IMR-90 (cell line): ENCODE results near the gene COL4A1. TPM values are rescaled to one million over a fixed set of nuclear protein-coding genes. Genes with fewer than 3 reads are reported as not detected.

Source experiments
- ATAC-seq: fragments of 200-7000 bp; cut with Tn5 transposase; 2 replicates; pipeline ENCODE4 v1.9.1; 2020; ENCODE audit warnings: low read depth, mild to moderate bottlenecking, moderate library complexity
- BruUV-seq: library from RNA; stranded (reverse); fragments of 400-500 nt; replicated peaks from 2 replicates; lab custom pipeline; 2021; lab: Mats Ljungman, UMichigan
- CTCF ChIA-PET: fragments of 300-600 bp; formaldehyde crosslinking; extraction: SDS; loops from one replicate; lab custom pipeline; 2021; ENCODE audit warnings: antibody characterized with exemption; lab: Yijun Ruan, JAX
- POLR2A ChIA-PET: fragments of 300-600 bp; sonication (Branson Sonifier 250); formaldehyde crosslinking; loops from one replicate; lab custom pipeline; 2022; ENCODE audit warnings: antibody characterized with exemption; ENCODE audit not compliant: unreplicated experiment; lab: Charles Lee
- DNase-seq: peaks from one replicate; pipeline ENCODE4 v3.0.0; 2013
- H2AFZ ChIP-seq: replicated peaks from 2 replicates; pipeline ENCODE3; 2013; ENCODE audit warnings: low read length, mild to moderate bottlenecking; ENCODE audit not compliant: poor library complexity
- H2AK5ac ChIP-seq: 2 replicates; pipeline ENCODE4 v1.6.1; 2013; ENCODE audit warnings: low read depth, low read length, inconsistent platforms
- H2AK9ac ChIP-seq: replicated peaks from 2 replicates; pipeline ENCODE3; 2013; ENCODE audit warnings: mild to moderate bottlenecking, low read depth, low read length, moderate library complexity; ENCODE audit not compliant: poor library complexity
- H2BK120ac ChIP-seq: 2 replicates; pipeline ENCODE4 v1.6.1; 2013; ENCODE audit warnings: low read depth, low read length, inconsistent platforms
- H2BK15ac ChIP-seq: 3 replicates; pipeline ENCODE4 v1.6.1; 2013; ENCODE audit warnings: low read depth, low read length, inconsistent platforms
- H2BK20ac ChIP-seq: 2 replicates; pipeline ENCODE4 v1.6.1; 2013; ENCODE audit warnings: low read depth, mild to moderate bottlenecking, inconsistent platforms, low read length, moderate library complexity
- H2BK5ac ChIP-seq: 2 replicates; pipeline ENCODE4 v1.6.1; 2013; ENCODE audit warnings: mild to moderate bottlenecking, low read depth, low read length, inconsistent platforms; ENCODE audit not compliant: poor library complexity, severe bottlenecking
- H3K14ac ChIP-seq: replicated peaks from 2 replicates; pipeline ENCODE4 v1.6.1; 2013; ENCODE audit warnings: low read depth, low read length, inconsistent platforms
- H3K18ac ChIP-seq: 2 replicates; pipeline ENCODE4 v1.6.1; 2013; ENCODE audit warnings: low read depth, low read length, control low read depth
- H3K23ac ChIP-seq: 2 replicates; pipeline ENCODE4 v1.6.1; 2013; ENCODE audit warnings: low read depth, low read length, inconsistent platforms
- H3K27ac ChIP-seq: 2 replicates; pipeline ENCODE4 v1.5.1; 2013; ENCODE audit warnings: mild to moderate bottlenecking, control low read depth, low read length; ENCODE audit not compliant: insufficient read depth
- H3K27me3 ChIP-seq: 2 replicates; pipeline ENCODE4 v1.6.1; 2013; ENCODE audit warnings: low read length; ENCODE audit not compliant: control insufficient read depth, insufficient read depth
- H3K36me3 ChIP-seq: 2 replicates; pipeline ENCODE4 v1.6.1; 2013; ENCODE audit warnings: low read length, mixed read lengths; ENCODE audit not compliant: control insufficient read depth, insufficient read depth
- H3K4ac ChIP-seq: 2 replicates; pipeline ENCODE4 v1.6.1; 2013; ENCODE audit warnings: low read depth, low read length, inconsistent platforms
- H3K4me1 ChIP-seq: 2 replicates; pipeline ENCODE4 v1.6.1; 2013; ENCODE audit warnings: low read length, mixed read lengths; ENCODE audit not compliant: control insufficient read depth, insufficient read depth
- H3K4me2 ChIP-seq: 2 replicates; pipeline ENCODE4 v1.6.1; 2013; ENCODE audit warnings: low read depth, mild to moderate bottlenecking, control low read depth, low read length, moderate library complexity
- H3K4me3 ChIP-seq: 2 replicates; pipeline ENCODE4 v1.5.1; 2013; ENCODE audit warnings: low read depth, mild to moderate bottlenecking, control low read depth, low read length, moderate library complexity; ENCODE audit not compliant: insufficient read depth
- H3K56ac ChIP-seq: 2 replicates; pipeline ENCODE4 v1.6.1; 2013; ENCODE audit warnings: low read length, inconsistent platforms; ENCODE audit not compliant: insufficient read depth; ENCODE audit errors: extremely low read depth
- H3K79me1 ChIP-seq, 2 experiments: 2 replicates each; pipeline ENCODE4 v1.6.1; 2013; ENCODE audit warnings: low read length in 2 of 2, inconsistent platforms in 1 of 2, low read depth in 1 of 2
- H3K9ac ChIP-seq: 2 replicates; pipeline ENCODE4 v1.6.1; 2013; ENCODE audit warnings: low read depth, low read length, control low read depth
- H3K9me1 ChIP-seq: 2 replicates; pipeline ENCODE4 v1.6.1; 2013; ENCODE audit warnings: low read length, inconsistent platforms; ENCODE audit not compliant: insufficient read depth
- H3K9me3 ChIP-seq: 2 replicates; pipeline ENCODE4 v1.6.1; 2013; ENCODE audit warnings: low read length; ENCODE audit not compliant: control insufficient read depth, insufficient read depth
- H4K20me1 ChIP-seq: 2 replicates; pipeline ENCODE4 v1.6.1; 2013; ENCODE audit warnings: low read length, inconsistent platforms; ENCODE audit not compliant: insufficient read depth
- H4K5ac ChIP-seq: 2 replicates; pipeline ENCODE4 v1.6.1; 2013; ENCODE audit warnings: mild to moderate bottlenecking, low read depth, low read length, control low read depth
- H4K8ac ChIP-seq, 2 experiments: 2 replicates each; pipeline ENCODE4 v1.6.1; 2013; ENCODE audit warnings: low read depth in 2 of 2, low read length in 2 of 2, control low read depth in 1 of 2, inconsistent platforms in 1 of 2
- H4K91ac ChIP-seq: 2 replicates; pipeline ENCODE4 v1.6.1; 2013; ENCODE audit warnings: low read depth, low read length, inconsistent platforms; ENCODE audit not compliant: insufficient read depth
- BHLHE40 ChIP-seq: fragments of 150-350 bp; IDR thresholded peaks from 2 replicates; pipeline ENCODE4 v1.6.1; 2016; ENCODE audit warnings: mild to moderate bottlenecking, low read depth, low read length
- CEBPB ChIP-seq: IDR thresholded peaks from 2 replicates; pipeline ENCODE4 v1.6.1; 2012; ENCODE audit warnings: low read depth, low read length, improper control_type of control experiment
- CHD1 ChIP-seq: IDR thresholded peaks from 2 replicates; pipeline ENCODE4 v1.6.1; 2012; ENCODE audit warnings: low read depth, low read length, improper control_type of control experiment
- FOS ChIP-seq: fragments of 150-350 bp; IDR thresholded peaks from 2 replicates; pipeline ENCODE4 v1.6.1; 2016; ENCODE audit warnings: low read depth, low read length
- MAFK ChIP-seq: IDR thresholded peaks from 2 replicates; pipeline ENCODE4 v1.6.1; 2012; ENCODE audit warnings: low read depth, low read length, improper control_type of control experiment
- MAZ ChIP-seq: IDR thresholded peaks from 2 replicates; pipeline ENCODE4 v1.6.1; 2012; ENCODE audit warnings: low read depth, mild to moderate bottlenecking, low read length, improper control_type of control experiment, moderate library complexity, borderline replicate concordance
- MXI1 ChIP-seq: IDR thresholded peaks from 2 replicates; pipeline ENCODE4 v1.6.1; 2012; ENCODE audit warnings: low read depth, mild to moderate bottlenecking, low read length, moderate library complexity, borderline replicate concordance
- NFE2L2 ChIP-seq: fragments of 150-350 bp; IDR thresholded peaks from 2 replicates; pipeline ENCODE4 v1.6.1; 2016; ENCODE audit warnings: low read depth, mild to moderate bottlenecking, low read length
- POLR2A ChIP-seq: IDR thresholded peaks from 2 replicates; pipeline ENCODE4 v1.6.1; 2012; ENCODE audit warnings: mild to moderate bottlenecking, low read depth, low read length
- RAD21 ChIP-seq: IDR thresholded peaks from 2 replicates; pipeline ENCODE4 v1.6.1; 2012; ENCODE audit warnings: low read length, improper control_type of control experiment
- RCOR1 ChIP-seq: IDR thresholded peaks from 2 replicates; pipeline ENCODE4 v1.6.1; 2012; ENCODE audit warnings: mild to moderate bottlenecking, low read length, improper control_type of control experiment; ENCODE audit not compliant: insufficient replicate concordance
- RFX5 ChIP-seq: IDR thresholded peaks from 2 replicates; pipeline ENCODE4 v1.8.0; 2012; ENCODE audit warnings: low read depth, mild to moderate bottlenecking, low read length, moderate library complexity
- SMC3 ChIP-seq: fragments of 150-350 bp; IDR thresholded peaks from 2 replicates; pipeline ENCODE4 v1.6.1; 2016; ENCODE audit warnings: low read depth, mild to moderate bottlenecking, antibody characterized with exemption, low read length, moderate library complexity
- WGBS, 2 experiments: methylation state at CpG; one replicate each; pipeline versions ENCODE4 v1.1.5 to v1.1.7; 2013; ENCODE audit warnings: missing lambda C conversion rate in 2 of 2; ENCODE audit not compliant: insufficient read length in 1 of 2; ENCODE audit errors: extremely low coverage in 2 of 2; 5-methylcytosine and 5-hydroxymethylcytosine counted together
- dilution Hi-C: fragments of 300-500 bp; cut with HindIII; formaldehyde crosslinking; loops from one replicate; pipeline ENCODE4 v1.14.3; 2018; ENCODE audit warnings: low sequenced_read_pairs; ENCODE audit not compliant: unreplicated experiment
- in situ Hi-C: fragments of 300-500 bp; cut with MboI; formaldehyde crosslinking; loops from 3 replicates; pipeline ENCODE4 v1.14.3; 2019; ENCODE audit warnings: low sequenced_read_pairs, inconsistent platforms, mixed read lengths
- intact Hi-C: fragments of 100-400 bp; cut with micrococcal nuclease; formaldehyde crosslinking; loops from 2 replicates; pipeline ENCODE4 v1.10.0; 2022
- polyA plus RNA-seq, 3 experiments: library from polyadenylated mRNA; depleted of rRNA; stranded (reverse); fragments of >200 nt; gene quantifications; 2 replicates each; pipeline ENCODE4 v1.2.3, GENCODE V29; 2012; ENCODE audit warnings: low replicate concordance in 1 of 3
- total RNA-seq: library from RNA; depleted of rRNA; stranded (reverse); fragments of >200 nt; gene quantifications from 2 replicates; pipeline ENCODE4 v1.2.3, GENCODE V29; 2012
- TF ChIP-seq, protein P1 (sequence below): conservative IDR thresholded peaks from 2 replicates; pipeline ENCODE4 v1.5.1; 2012; ENCODE audit warnings: mild to moderate bottlenecking, low read depth, low read length, improper control_type of control experiment
- TF ChIP-seq, protein P2 (sequence below): fragments of 150-350 bp; IDR thresholded peaks from 2 replicates; pipeline ENCODE4 v1.6.1; 2016; ENCODE audit warnings: low read depth, mild to moderate bottlenecking, low read length, moderate library complexity, borderline replicate concordance
- TF ChIP-seq, protein P3 (sequence below): fragments of 150-350 bp; IDR thresholded peaks from 2 replicates; pipeline ENCODE4 v1.6.1; 2017; ENCODE audit warnings: mild to moderate bottlenecking, antibody characterized with exemption, low read length, low read depth

Gene COL4A1
- total and polyA plus RNA-seq, 2 of the 4 experiments (the other 2 are of a cell fraction) = 230 to 337 TPM

DNA sequence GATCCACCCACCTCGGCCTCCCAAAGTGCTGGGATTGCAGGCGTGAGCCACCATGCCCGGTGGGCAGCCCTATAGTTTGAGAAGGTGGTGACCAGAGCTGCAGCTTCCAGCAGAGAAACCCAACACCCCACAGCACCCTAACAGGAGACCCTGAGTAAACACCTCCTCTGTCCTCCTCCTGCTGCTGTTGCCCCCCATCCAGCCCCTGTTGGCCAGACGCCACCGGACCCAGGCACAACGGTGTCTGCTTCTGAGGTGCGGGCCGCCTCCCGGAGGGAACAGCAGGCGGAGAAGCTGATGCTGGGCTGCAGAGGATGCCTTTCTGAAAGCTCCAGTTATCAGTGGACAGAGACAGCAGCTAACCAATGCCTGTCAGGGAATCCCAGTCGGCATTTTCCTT lies 175.5 kb downstream of the COL4A1 start:
- peak overlapping the region; percentile 60 for H2AFZ ChIP-seq
- in situ Hi-C loops = no loop called here
- no peak overlapping the region for H3K56ac ChIP-seq
- DNase-seq = no peak
- H3K4me2 ChIP-seq = no peak overlapping the region
- H3K18ac ChIP-seq = no peak overlapping the region
- BruUV-seq = no TSS peak
- no peak overlapping the region for H3K9ac ChIP-seq
- H3K4me3 ChIP-seq = no peak overlapping the region
- WGBS, 2 experiments = no CpG with 5 or more reads among the region's 11 CpGs
- H3K27me3 ChIP-seq = no peaks in the 10 kb centered on the region
- intact Hi-C loops = no loop called here
- H3K27ac ChIP-seq = no peak overlapping the region
- no peak overlapping the region for H2BK5ac ChIP-seq
- H4K91ac ChIP-seq = no peak overlapping the region
- no peak overlapping the region for H2BK15ac ChIP-seq
- H3K4me1 ChIP-seq = peaks cover 15% of the 10 kb centered on the region
- H2AK5ac ChIP-seq = no peak overlapping the region
- H2BK20ac ChIP-seq = no peak overlapping the region
- TF ChIP-seq, protein P1, sequence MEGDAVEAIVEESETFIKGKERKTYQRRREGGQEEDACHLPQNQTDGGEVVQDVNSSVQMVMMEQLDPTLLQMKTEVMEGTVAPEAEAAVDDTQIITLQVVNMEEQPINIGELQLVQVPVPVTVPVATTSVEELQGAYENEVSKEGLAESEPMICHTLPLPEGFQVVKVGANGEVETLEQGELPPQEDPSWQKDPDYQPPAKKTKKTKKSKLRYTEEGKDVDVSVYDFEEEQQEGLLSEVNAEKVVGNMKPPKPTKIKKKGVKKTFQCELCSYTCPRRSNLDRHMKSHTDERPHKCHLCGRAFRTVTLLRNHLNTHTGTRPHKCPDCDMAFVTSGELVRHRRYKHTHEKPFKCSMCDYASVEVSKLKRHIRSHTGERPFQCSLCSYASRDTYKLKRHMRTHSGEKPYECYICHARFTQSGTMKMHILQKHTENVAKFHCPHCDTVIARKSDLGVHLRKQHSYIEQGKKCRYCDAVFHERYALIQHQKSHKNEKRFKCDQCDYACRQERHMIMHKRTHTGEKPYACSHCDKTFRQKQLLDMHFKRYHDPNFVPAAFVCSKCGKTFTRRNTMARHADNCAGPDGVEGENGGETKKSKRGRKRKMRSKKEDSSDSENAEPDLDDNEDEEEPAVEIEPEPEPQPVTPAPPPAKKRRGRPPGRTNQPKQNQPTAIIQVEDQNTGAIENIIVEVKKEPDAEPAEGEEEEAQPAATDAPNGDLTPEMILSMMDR = no peak
- no peak for TF ChIP-seq SMC3
- TF ChIP-seq CHD1 = no peak
- no peak for TF ChIP-seq BHLHE40
- no peak for TF ChIP-seq FOS
- no peak for TF ChIP-seq MAZ
- TF ChIP-seq, protein P2, sequence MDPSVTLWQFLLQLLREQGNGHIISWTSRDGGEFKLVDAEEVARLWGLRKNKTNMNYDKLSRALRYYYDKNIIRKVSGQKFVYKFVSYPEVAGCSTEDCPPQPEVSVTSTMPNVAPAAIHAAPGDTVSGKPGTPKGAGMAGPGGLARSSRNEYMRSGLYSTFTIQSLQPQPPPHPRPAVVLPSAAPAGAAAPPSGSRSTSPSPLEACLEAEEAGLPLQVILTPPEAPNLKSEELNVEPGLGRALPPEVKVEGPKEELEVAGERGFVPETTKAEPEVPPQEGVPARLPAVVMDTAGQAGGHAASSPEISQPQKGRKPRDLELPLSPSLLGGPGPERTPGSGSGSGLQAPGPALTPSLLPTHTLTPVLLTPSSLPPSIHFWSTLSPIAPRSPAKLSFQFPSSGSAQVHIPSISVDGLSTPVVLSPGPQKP = no peak
- no peak for TF ChIP-seq RAD21
- TF ChIP-seq RFX5 = no peak
- TF ChIP-seq, protein P3, sequence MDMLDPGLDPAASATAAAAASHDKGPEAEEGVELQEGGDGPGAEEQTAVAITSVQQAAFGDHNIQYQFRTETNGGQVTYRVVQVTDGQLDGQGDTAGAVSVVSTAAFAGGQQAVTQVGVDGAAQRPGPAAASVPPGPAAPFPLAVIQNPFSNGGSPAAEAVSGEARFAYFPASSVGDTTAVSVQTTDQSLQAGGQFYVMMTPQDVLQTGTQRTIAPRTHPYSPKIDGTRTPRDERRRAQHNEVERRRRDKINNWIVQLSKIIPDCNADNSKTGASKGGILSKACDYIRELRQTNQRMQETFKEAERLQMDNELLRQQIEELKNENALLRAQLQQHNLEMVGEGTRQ = no peak
- no peak for TF ChIP-seq RCOR1
- no peak for TF ChIP-seq NFE2L2
- TF ChIP-seq POLR2A = no peak
- no peak for TF ChIP-seq MXI1
- no peak for TF ChIP-seq MAFK
- no peak for TF ChIP-seq CEBPB
- H3K4ac ChIP-seq = no peak overlapping the region
- no peaks in the 10 kb centered on the region for H4K20me1 ChIP-seq
- H4K5ac ChIP-seq = no peak overlapping the region
- H3K36me3 ChIP-seq = no peaks in the 10 kb centered on the region
- no peaks in the 10 kb centered on the region for H3K9me3 ChIP-seq
- H3K79me1 ChIP-seq = no peaks in the 10 kb centered on the region
- CTCF ChIA-PET = no interaction called here
- ATAC-seq = no peak
- no peak overlapping the region for H4K8ac ChIP-seq
- H3K14ac ChIP-seq = no peak overlapping the region
- dilution Hi-C loops = no loop called here
- H2BK120ac ChIP-seq = no peak overlapping the region; the same call in 1 of the 2 replicates
- H2AK9ac ChIP-seq = no peak overlapping the region
- POLR2A ChIA-PET = no interaction called here
- H3K23ac ChIP-seq = no peak overlapping the region
- H3K9me1 ChIP-seq = peaks cover 10% of the 10 kb centered on the region
